ENCODE measurements around the gene EZH2. TPM values are rescaled to one million over a fixed set of nuclear protein-coding genes. Genes with fewer than 3 reads are reported as not detected.
A peak's percentile ranks its signal among the peaks of the same experiment; 100 is the strongest.

Gene EZH2
- total RNA-seq, 2 experiments from 2014 or later: 45.5 to 72.2 TPM

- Histone ChIP-seq H3K36me3 (ENCODE audit: insufficient read depth, low read length) (peaks cover 79% of the 10 kb centered on the region), H3K4me3 (ENCODE audit: low read depth, low read length, poor library complexity, severe bottlenecking) (no peak overlapping the region), H3K4me2 (ENCODE audit: low read length) (no peak overlapping the region), H3K9me3 (ENCODE audit: low read length) (no peaks in the 10 kb centered on the region), H3K79me2 (ENCODE audit: insufficient read depth, low read depth, low read length) (peaks cover 8% of the 10 kb centered on the region; the same call in 1 of the 2 replicates), H4K20me1 (ENCODE audit: insufficient read depth, low read length) (0 out of 2 replicates have a peak, but pooled peaks cover 5% of the 10 kb centered on the region), H3K27ac (ENCODE audit: low read depth, low read length, poor library complexity, severe bottlenecking) (no peak overlapping the region), H2AFZ (ENCODE audit: low read length) (no peak overlapping the region), H3K4me1 (ENCODE audit: insufficient read depth, low read length, poor library complexity, severe bottlenecking) (no peaks in the 10 kb centered on the region), H3K9me2 (ENCODE audit: insufficient read depth, low read length) (no peaks in the 10 kb centered on the region)
- no peak for DNase-seq (ENCODE audit: low spot score)
- POLR2A ChIA-PET: interaction anchor here (1.6 kb wide), 1 partner anchor 10 kb away, joined by 4 read pairs; no protein-coding TSS in a partner anchor
- TF ChIP-seq EZH2phosphoT487 (IDR thresholded peaks at IDR 0.05; ENCODE audit: borderline replicate concordance, low read depth, low read length): no peak
- no peak for TF ChIP-seq CTCF (conservative IDR thresholded peaks at IDR 0.05; ENCODE audit: low read length)
- TSS peak; percentile 3 for BruUV-seq (replicated peaks)
- CTCF ChIA-PET (ENCODE audit: unreplicated experiment): no interaction called here
- intact Hi-C loops (cut with micrococcal nuclease; ENCODE audit: unreplicated experiment): loop anchor here (1.0 kb wide), 1 partner anchor 9 kb away; no protein-coding TSS in a partner anchor
These were observed 58.8 kb downstream of the EZH2 start for GRCh38 chr7:148825338-148825737.

DNA sequence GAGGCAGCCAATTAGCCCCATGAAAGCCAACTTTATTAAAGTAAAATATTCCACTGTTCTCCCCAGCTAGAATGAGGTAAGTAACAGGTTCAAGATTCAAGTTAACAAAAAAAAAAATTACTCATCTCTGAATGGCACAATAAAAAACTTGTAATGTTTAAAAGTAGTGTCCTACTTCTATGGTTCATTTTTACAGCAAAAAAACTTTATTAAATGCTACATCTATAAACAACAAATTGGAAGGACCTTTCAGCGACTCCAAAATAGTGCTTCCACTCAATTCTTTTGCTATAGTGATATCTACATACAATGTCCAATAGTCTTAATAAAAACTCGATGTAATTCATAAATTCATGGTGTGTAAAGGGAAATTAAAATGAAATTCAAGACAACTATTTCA is 59.2 kb downstream of the EZH2 start:
- BruUV-seq (replicated peaks): no TSS peak
- peaks cover 79% of the 10 kb centered on the region for H3K36me3 ChIP-seq (ENCODE audit: insufficient read depth, low read length)
- CTCF ChIA-PET (ENCODE audit: unreplicated experiment): no interaction called here

More for the DNA sequence above, 59.2 kb downstream of the EZH2 start:
- intact Hi-C loops (cut with micrococcal nuclease; ENCODE audit: unreplicated experiment): loop anchor here (1.0 kb wide), 1 partner anchor 9 kb away; no protein-coding TSS in a partner anchor
- Histone ChIP-seq H2AFZ (ENCODE audit: low read length) (no peak overlapping the region), H3K9me2 (ENCODE audit: insufficient read depth, low read length) (no peaks in the 10 kb centered on the region), H3K79me2 (ENCODE audit: insufficient read depth, low read depth, low read length) (peaks cover 3% of the 10 kb centered on the region; the same call in 1 of the 2 replicates), H3K4me3 (ENCODE audit: low read depth, low read length, poor library complexity, severe bottlenecking) (no peak overlapping the region), H3K9me3 (ENCODE audit: low read length) (no peaks in the 10 kb centered on the region), H3K4me2 (ENCODE audit: low read length) (no peak overlapping the region), H3K27ac (ENCODE audit: low read depth, low read length, poor library complexity, severe bottlenecking) (no peak overlapping the region), H3K4me1 (ENCODE audit: insufficient read depth, low read length, poor library complexity, severe bottlenecking) (no peaks in the 10 kb centered on the region), H4K20me1 (ENCODE audit: insufficient read depth, low read length) (0 out of 2 replicates have a peak, but pooled peaks cover 5% of the 10 kb centered on the region)
- POLR2A ChIA-PET: no interaction called here
- DNase-seq (ENCODE audit: low spot score): no peak
- TF ChIP-seq EZH2phosphoT487 (IDR thresholded peaks at IDR 0.05; ENCODE audit: borderline replicate concordance, low read depth, low read length) (no peak), CTCF (conservative IDR thresholded peaks at IDR 0.05; ENCODE audit: low read length) (no peak)

All from OCI-LY7 (cell line).